Endothelial cell of umbilical vein (primary cell): ENCODE data around the gene GRAMD4. TPM values are rescaled to one million over a fixed set of nuclear protein-coding genes. Genes with fewer than 3 reads are reported as not detected.

ENCODE experiments used
- BruUV-seq: library from RNA; stranded (reverse); fragments of 400-500 nt; replicated peaks from 2 replicates; lab custom pipeline; 2021; lab: Mats Ljungman, UMichigan
- CTCF ChIA-PET: fragments of 300-600, 350-600 bp; sonication (Branson Sonifier 250); formaldehyde crosslinking; loops from one replicate; lab custom pipeline; 2021; ENCODE audit warnings: antibody characterized with exemption, inconsistent platforms; lab: Charles Lee
- POLR2A ChIA-PET: fragments of 300-600, 350-600 bp; sonication (Branson Sonifier 250); formaldehyde crosslinking; loops from one replicate; lab custom pipeline; 2021; ENCODE audit warnings: antibody characterized with exemption, inconsistent platforms; lab: Charles Lee
- DNase-seq: peaks from one replicate; pipeline ENCODE4 v3.0.0-alpha.2; 2011; ENCODE audit warnings: low read depth, low spot score
- FAIRE-seq: peaks from 2 replicates; lab custom pipeline; 2011; peaks lifted over from hg19 to GRCh38; lab: Jason Lieb, UNC
- H2AFZ ChIP-seq: 2 replicates; pipeline ENCODE4 v1.6.0; 2012; ENCODE audit warnings: low read depth, low read length, control low read depth, inconsistent platforms
- H3K27ac ChIP-seq: 2 replicates; pipeline ENCODE4 v1.5.1; 2011; ENCODE audit warnings: low read depth, mild to moderate bottlenecking, control low read depth, low read length, moderate library complexity; ENCODE audit not compliant: insufficient read depth
- H3K27me3 ChIP-seq, 2 experiments: 2 replicates each; pipeline versions ENCODE4 v1.6.0 to v1.6.1; 2011; ENCODE audit warnings: low read length in 2 of 2, mixed read lengths in 1 of 2; ENCODE audit not compliant: control insufficient read depth in 2 of 2, insufficient read depth in 2 of 2
- H3K36me3 ChIP-seq, 2 experiments: 2 replicates in 1 of 2; 3 replicates in 1 of 2; pipeline ENCODE4 v1.5.1; 2011; ENCODE audit warnings: low read length in 2 of 2, mild to moderate bottlenecking in 1 of 2, moderate library complexity in 1 of 2; ENCODE audit not compliant: control insufficient read depth in 2 of 2, insufficient read depth in 2 of 2; ENCODE audit errors: extremely low read depth in 1 of 2
- H3K4me1 ChIP-seq: 3 replicates; pipeline ENCODE4 v1.5.1; 2011; ENCODE audit warnings: mild to moderate bottlenecking, low read length; ENCODE audit not compliant: control insufficient read depth, insufficient read depth; ENCODE audit errors: extremely low read depth
- H3K4me2 ChIP-seq: 2 replicates; pipeline ENCODE4 v1.6.1; 2011; ENCODE audit warnings: low read length, control low read depth, mixed read lengths; ENCODE audit not compliant: insufficient read depth
- H3K4me3 ChIP-seq, 3 experiments: fragments of 200-600 bp in 1 of 3; sonication (generic), shearing (Covaris generic) in 1 of 3; replicated peaks in 1 of 3; 2 replicates each; pipeline ENCODE4 v1.5.1; 2011 to 2016; ENCODE audit warnings: control low read depth in 3 of 3, low read length in 3 of 3, mild to moderate bottlenecking in 2 of 3, inconsistent platforms in 1 of 3, low read depth in 1 of 3, moderate library complexity in 1 of 3; ENCODE audit not compliant: insufficient read depth in 1 of 3
- H3K79me2 ChIP-seq: 2 replicates; pipeline ENCODE4 v1.6.0; 2012; ENCODE audit warnings: low read length, inconsistent platforms; ENCODE audit not compliant: control insufficient read depth, insufficient read depth
- H3K9ac ChIP-seq: replicated peaks from 2 replicates; pipeline ENCODE3; 2011; ENCODE audit warnings: low read length, control low read depth; ENCODE audit not compliant: insufficient read depth; ENCODE audit errors: extremely low read depth
- H3K9me1 ChIP-seq: replicated peaks from 3 replicates; pipeline ENCODE4 v1.6.0; 2011; ENCODE audit warnings: mild to moderate bottlenecking, low read length; ENCODE audit not compliant: control insufficient read depth, insufficient read depth; ENCODE audit errors: extremely low read depth
- H3K9me3 ChIP-seq: replicated peaks from 2 replicates; pipeline ENCODE4 v1.5.1; 2012; ENCODE audit warnings: low read length, inconsistent platforms; ENCODE audit not compliant: control insufficient read depth, insufficient read depth
- H4K20me1 ChIP-seq: replicated peaks from 2 replicates; pipeline ENCODE3; 2011; ENCODE audit warnings: mild to moderate bottlenecking, low read length; ENCODE audit not compliant: control insufficient read depth, insufficient read depth; ENCODE audit errors: extremely low read depth
- EZH2 ChIP-seq: IDR thresholded peaks from 2 replicates; pipeline ENCODE4 v1.6.1; 2012; ENCODE audit warnings: borderline replicate concordance, low read depth, mild to moderate bottlenecking, moderate library complexity, low read length, inconsistent platforms; ENCODE audit not compliant: severe bottlenecking
- FOS ChIP-seq: IDR thresholded peaks from 2 replicates; pipeline ENCODE4 v1.6.1; 2011; ENCODE audit warnings: mild to moderate bottlenecking, low read length, moderate library complexity, borderline replicate concordance; ENCODE audit not compliant: insufficient read depth
- GATA2 ChIP-seq: IDR thresholded peaks from 2 replicates; pipeline ENCODE4 v1.7.0; 2011; ENCODE audit warnings: low read depth, mild to moderate bottlenecking, moderate library complexity, mixed read lengths, low read length; ENCODE audit not compliant: insufficient read length, insufficient read depth
- JUN ChIP-seq: IDR thresholded peaks from 2 replicates; pipeline ENCODE4 v1.6.1; 2011; ENCODE audit warnings: borderline replicate concordance, low read depth; ENCODE audit not compliant: insufficient read length, insufficient read depth
- MYC ChIP-seq: IDR thresholded peaks from one replicate; pipeline ENCODE4 v1.6.1; 2011; ENCODE audit warnings: mild to moderate bottlenecking, low read depth, low read length
- POLR2A ChIP-seq: IDR thresholded peaks from 2 replicates; pipeline ENCODE4 v1.6.1; 2012; ENCODE audit warnings: low read depth, mild to moderate bottlenecking, control low read depth, low read length
- POLR2AphosphoS5 ChIP-seq: IDR thresholded peaks from 2 replicates; pipeline ENCODE4 v1.6.1; 2012; ENCODE audit warnings: low read depth, mild to moderate bottlenecking, control low read depth, low read length, moderate library complexity; ENCODE audit not compliant: insufficient read depth
- dilution Hi-C: fragments of 300-500 bp; cut with MboI; formaldehyde crosslinking; loops from one replicate; pipeline ENCODE4 v1.15.0; 2019; ENCODE audit warnings: low sequenced_read_pairs; ENCODE audit not compliant: extremely low pct_ligation_motif_present
- intact Hi-C: fragments of 100-400 bp; cut with micrococcal nuclease; formaldehyde crosslinking; loops from one replicate; pipeline ENCODE4 v1.10.0; 2022
- polyA plus RNA-seq, 4 experiments: library from polyadenylated mRNA; depleted of rRNA in 3 of 4; stranded (reverse) in 3 of 4; unstranded in 1 of 4; fragments of >200 nt; gene quantifications; 2 replicates each; pipeline versions ENCODE4 v1.2.1 to v1.2.3, GENCODE V29; 2011 to 2012; ENCODE audit warnings: missing spikeins in 1 of 4
- total RNA-seq: library from RNA; stranded (reverse); gene quantifications from 2 replicates; pipeline ENCODE4 v1.2.3, GENCODE V29; 2021
- TF ChIP-seq, protein P1 (sequence below), 2 donors: IDR thresholded peaks; 1 replicate in 1 of 2; 2 replicates in 1 of 2; pipeline ENCODE4 v1.5.1; 2011; ENCODE audit warnings: low read length in 2 of 2, mild to moderate bottlenecking in 2 of 2, moderate library complexity in 2 of 2, control low read depth in 1 of 2, inconsistent platforms in 1 of 2, low read depth in 1 of 2; ENCODE audit not compliant: insufficient read depth in 1 of 2; ENCODE audit errors: extremely low read depth in 1 of 2
- TF ChIP-seq, protein P2 (sequence below): IDR thresholded peaks from 2 replicates; pipeline ENCODE4 v1.6.1; 2011; ENCODE audit not compliant: insufficient read depth, insufficient read length

GRAMD4 gene
- total and polyA plus RNA-seq, 2 donors (not counting 3 experiments of a cell fraction or from before 2014, with no cell fraction given), result 5.9 to 14.8 TPM

DNA sequence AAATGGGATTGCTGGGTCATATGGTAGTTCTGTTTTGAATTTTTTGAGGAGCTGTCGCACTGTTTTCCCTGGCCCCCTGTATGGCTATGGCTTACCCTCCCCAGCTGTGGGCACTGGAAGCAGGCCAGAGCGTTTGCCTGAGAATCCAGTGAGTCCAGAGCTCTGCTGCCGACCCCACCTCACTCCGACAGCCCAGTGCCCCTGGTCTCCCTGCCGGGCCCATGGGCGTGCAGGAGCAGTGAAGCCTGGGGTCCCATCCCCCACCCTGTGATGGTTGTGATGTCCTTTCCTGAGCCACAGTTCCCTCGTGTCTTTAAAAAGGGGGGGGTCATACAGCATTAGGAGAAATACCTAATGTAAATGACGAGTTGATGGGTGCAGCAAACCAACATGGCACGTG, 13.3 kb upstream of the GRAMD4 start:
- intact Hi-C loops (no loop called here), dilution Hi-C loops (no loop called here)
- Histone ChIP-seq H2AFZ (no peak overlapping the region), H3K9me1 (no peaks in the 10 kb centered on the region), H3K4me1 (no peaks in the 10 kb centered on the region), H3K9ac (no peak overlapping the region), H4K20me1 (no peaks in the 10 kb centered on the region), H3K9me3 (no peaks in the 10 kb centered on the region), H3K4me2 (no peak overlapping the region), H3K27me3 (no peaks in the 10 kb centered on the region), H3K4me3 (no peak overlapping the region), H3K27ac (no peak overlapping the region), H3K36me3 (no peaks in the 10 kb centered on the region), H3K79me2 (no peaks in the 10 kb centered on the region)
- POLR2A ChIA-PET, result no interaction called here
- DNase-seq, result no peak
- TF ChIP-seq POLR2AphosphoS5 (no peak), FOS (no peak), JUN (no peak), POLR2A (no peak), GATA2 (no peak), EZH2 (no peak), MYC (no peak)
- TF ChIP-seq, protein P1, sequence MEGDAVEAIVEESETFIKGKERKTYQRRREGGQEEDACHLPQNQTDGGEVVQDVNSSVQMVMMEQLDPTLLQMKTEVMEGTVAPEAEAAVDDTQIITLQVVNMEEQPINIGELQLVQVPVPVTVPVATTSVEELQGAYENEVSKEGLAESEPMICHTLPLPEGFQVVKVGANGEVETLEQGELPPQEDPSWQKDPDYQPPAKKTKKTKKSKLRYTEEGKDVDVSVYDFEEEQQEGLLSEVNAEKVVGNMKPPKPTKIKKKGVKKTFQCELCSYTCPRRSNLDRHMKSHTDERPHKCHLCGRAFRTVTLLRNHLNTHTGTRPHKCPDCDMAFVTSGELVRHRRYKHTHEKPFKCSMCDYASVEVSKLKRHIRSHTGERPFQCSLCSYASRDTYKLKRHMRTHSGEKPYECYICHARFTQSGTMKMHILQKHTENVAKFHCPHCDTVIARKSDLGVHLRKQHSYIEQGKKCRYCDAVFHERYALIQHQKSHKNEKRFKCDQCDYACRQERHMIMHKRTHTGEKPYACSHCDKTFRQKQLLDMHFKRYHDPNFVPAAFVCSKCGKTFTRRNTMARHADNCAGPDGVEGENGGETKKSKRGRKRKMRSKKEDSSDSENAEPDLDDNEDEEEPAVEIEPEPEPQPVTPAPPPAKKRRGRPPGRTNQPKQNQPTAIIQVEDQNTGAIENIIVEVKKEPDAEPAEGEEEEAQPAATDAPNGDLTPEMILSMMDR (IDR thresholded peaks at IDR 0.05; ENCODE audit: extremely low read depth in 1 of 2, insufficient read depth in 1 of 2, low read depth in 1 of 2, low read length in 2 of 2), result no peak
- TF ChIP-seq, protein P2, sequence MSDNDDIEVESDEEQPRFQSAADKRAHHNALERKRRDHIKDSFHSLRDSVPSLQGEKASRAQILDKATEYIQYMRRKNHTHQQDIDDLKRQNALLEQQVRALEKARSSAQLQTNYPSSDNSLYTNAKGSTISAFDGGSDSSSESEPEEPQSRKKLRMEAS, result no peak
- BruUV-seq, result no TSS peak
- CTCF ChIA-PET, result no interaction called here
- no peak for FAIRE-seq
